ENCODE results near the gene AP3M1.
A peak's percentile ranks its signal among the peaks of the same experiment; 100 is the strongest.
"Not testable (repeated sequence)": the region's sequence is repeated elsewhere in the genome, so short reads cannot be mapped to it uniquely, and the experiment has no call there.

The AP3M1 gene

GRCh38 chr10:74163319-74164068 lies 12.9 kb upstream of the AP3M1 start:
- FAIRE-seq (no peak), DNase-seq (ENCODE audit: insufficient read length, low spot score) (no peak)

DNA sequence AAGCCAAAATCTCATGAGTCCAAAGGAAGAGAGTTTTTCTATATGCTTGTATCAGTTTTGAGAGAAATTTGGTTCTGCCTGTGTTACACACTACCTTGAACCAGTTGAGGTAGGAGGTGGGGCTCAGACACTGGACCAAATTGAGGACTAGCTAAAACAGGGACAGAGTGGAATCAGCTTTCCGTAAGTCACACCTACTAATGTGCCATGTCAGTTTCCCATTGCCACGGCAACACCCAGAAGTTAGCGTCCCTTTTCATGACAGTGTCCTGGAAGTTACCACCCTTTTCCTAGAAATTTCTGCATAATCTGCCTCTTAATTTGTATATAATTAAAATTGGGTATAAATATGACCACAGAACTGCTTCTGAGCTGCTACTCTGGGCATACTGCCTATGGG lies 9.4 kb upstream of the AP3M1 start:
- DNase-seq (ENCODE audit: insufficient read length, low spot score) (no peak), FAIRE-seq (no peak)

GRCh38 chr10:74156919-74157289 lies 6.3 kb upstream of the AP3M1 start:
- FAIRE-seq (no peak), DNase-seq (ENCODE audit: insufficient read length, low spot score) (no peak)

- FAIRE-seq, result no peak
- DNase-seq (ENCODE audit: insufficient read length, low spot score), result no peak
Measured at GRCh38 chr10:74153676-74154075, 3.0 kb upstream of the AP3M1 start.

DNA sequence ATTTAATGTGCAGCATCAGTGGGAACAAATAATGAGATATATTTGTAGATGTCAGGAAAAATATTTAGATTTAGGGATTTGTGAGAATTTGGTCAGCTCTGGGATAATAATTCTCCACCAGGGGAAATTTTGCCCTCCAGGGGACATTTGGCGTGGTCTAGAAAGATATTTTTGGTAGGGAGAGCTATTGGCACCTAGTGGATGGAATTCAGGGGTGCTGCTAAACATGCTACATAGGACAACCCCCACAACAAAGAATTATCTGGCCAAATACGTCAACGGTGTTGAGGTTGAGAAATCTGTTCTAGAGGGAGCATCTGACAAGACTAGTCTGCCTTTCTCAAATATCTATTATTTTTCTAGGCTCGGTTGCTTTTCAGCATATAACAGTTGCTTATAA lies 2.5 kb upstream of the AP3M1 start:
- no peak for FAIRE-seq

DNA sequence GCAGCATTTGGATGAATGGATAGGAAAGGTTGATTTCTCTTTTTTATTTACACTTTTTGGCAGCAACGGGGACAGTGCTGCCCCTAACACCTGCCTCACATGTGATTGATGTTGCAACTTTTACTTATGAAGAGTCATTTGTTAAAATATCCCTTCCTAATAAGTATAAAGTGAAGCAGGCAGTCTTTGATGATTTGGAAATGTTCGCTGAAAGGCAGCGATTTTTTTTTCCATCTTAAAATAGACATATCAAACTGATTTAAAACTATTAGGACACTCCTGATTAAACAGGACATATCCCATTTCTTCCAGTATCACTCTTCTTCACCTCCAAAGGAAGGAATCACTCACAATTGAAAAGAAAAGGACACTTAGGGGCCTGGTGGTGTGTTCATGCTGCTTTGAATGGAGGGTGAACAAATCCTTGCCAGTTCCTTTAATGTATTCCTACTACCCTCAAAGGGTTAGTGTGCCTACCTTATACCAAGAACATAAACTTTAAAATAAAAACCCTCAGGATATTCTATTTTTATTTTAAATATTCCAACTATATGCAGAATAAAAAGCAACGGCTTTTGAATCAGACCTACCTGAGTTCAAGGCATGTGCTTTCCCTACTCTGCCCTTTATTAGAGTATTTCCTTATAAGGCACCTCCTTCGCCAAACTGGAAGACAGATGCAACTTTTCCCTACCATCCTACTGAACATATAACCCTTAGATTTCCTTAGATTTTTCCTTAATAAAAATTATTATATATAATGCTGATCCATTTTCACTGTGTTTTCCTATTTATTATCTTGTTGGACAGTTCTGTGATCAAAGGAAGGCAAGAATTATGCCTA lies 1.5 kb upstream of the AP3M1 start:
- DNase-seq (ENCODE audit: insufficient read length, low spot score) (no peak), FAIRE-seq (no peak)

More for the DNA sequence above, 2.5 kb upstream of the AP3M1 start:
- DNase-seq (ENCODE audit: insufficient read length, low spot score), result no peak

DNA sequence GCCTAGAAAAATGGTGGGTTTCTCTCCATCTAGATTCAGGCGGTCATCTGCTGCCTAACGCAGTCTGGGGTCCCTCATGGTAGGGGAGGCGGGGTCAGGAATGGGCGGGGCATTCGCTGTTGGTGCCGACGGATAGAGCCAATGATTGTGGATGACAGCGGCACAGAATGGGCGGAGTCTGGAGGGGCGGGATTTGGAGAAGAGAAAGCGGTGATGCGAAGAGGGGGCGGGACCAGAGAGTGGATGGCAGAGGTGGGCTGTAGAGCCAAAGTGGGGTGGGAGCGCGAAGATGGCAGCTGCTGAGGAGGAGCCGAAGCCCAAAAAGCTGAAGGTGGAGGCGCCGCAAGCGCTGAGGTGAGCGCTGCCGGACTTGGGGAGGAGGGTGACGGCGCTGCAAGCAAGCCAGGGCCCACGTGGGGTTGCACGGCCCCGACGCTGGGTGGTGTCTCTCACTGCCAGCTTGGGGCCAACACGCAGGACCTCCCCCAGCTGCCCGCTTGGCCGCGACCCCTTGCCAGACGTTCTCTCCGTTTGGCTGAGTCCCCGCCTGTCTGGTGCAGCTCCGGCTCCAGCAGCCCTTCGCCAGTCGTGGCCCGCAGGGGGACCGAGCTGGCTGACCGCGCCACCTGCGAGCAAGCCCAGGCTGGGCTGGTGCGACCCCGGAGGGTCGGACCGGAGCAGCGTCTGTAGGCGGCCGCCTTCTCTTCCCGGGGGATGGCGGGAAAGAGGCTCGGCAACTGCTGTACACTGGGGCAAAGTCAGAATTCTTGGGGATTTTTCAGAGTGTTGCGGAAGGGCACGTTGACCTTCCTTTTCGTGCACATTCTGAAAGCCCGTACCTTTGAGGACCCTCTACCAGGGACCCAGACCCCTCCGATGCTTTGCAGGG lies 606 bp upstream of the AP3M1 start, which contains the start of gene ADK:
Gene ADK (plus strand): TSS at position 232 of the 889 bp plus-strand sequence. CDS start 58 bp downstream, at position 290.
- peak; percentile 97 for DNase-seq (ENCODE audit: insufficient read length, low spot score)
- FAIRE-seq, result peak; percentile 94

- not testable (repeated sequence) for DNase-seq (ENCODE audit: insufficient read length, low spot score); FAIRE-seq
Measured at GRCh38 chr10:74146980-74147379, 3.6 kb downstream of the AP3M1 start.

- DNase-seq (ENCODE audit: insufficient read length, low spot score) (peak; percentile 57), FAIRE-seq (no peak)
Measured at GRCh38 chr10:74145133-74145532, 5.5 kb downstream of the AP3M1 start.

DNA sequence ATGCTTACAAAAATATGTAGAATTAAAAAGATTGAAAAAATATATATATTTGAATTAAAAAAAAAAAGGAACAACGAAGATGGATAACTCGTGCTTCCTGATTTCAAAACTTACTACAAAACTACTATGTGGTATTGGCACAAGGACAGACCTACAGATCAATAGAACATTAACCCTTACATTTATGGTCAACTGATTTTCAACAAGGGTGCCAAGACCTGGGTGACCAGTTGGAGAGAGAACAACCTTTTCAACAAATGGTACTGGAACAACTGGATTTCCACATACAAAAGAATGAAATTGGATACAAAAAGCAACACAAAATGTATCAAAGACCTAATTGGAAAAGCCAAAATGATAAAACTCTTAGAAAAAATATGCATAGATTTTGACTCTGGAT lies 10.1 kb downstream of the AP3M1 start:
- FAIRE-seq, result no peak
- DNase-seq (ENCODE audit: insufficient read length, low spot score), result no peak

DNA sequence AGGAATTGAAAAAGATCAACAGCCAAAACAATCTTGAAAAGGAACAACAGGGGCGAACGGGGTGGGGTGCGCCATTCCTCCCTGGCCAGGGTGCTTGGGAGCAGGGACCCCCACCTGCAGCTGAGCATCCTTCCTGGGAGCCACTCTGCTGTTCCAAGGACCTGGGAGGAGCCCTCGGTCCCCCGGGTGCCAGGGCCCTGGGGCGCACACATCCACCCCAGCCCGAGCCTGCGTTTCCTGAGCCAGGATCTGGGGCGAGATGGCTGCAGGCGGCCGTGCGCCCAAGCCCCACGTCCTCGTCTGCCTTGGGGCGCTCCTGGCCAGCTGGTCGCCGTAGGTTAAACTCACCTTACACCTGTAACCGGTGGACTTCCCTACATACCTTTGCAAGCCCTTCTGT lies 10.6 kb downstream of the AP3M1 start:
- FAIRE-seq, result no peak
- no peak for DNase-seq (ENCODE audit: insufficient read length, low spot score)

GRCh38 chr10:74138596-74138995 lies 12.0 kb downstream of the AP3M1 start:
- FAIRE-seq; DNase-seq (ENCODE audit: insufficient read length, low spot score): not testable (repeated sequence)

- no peak for DNase-seq (ENCODE audit: insufficient read length, low spot score)
- FAIRE-seq, result no peak
Measured at GRCh38 chr10:74137992-74138391, 12.6 kb downstream of the AP3M1 start.

GRCh38 chr10:74135452-74135851 lies 15.2 kb downstream of the AP3M1 start:
- DNase-seq (ENCODE audit: insufficient read length, low spot score), result no peak
- FAIRE-seq, result no peak

DNA sequence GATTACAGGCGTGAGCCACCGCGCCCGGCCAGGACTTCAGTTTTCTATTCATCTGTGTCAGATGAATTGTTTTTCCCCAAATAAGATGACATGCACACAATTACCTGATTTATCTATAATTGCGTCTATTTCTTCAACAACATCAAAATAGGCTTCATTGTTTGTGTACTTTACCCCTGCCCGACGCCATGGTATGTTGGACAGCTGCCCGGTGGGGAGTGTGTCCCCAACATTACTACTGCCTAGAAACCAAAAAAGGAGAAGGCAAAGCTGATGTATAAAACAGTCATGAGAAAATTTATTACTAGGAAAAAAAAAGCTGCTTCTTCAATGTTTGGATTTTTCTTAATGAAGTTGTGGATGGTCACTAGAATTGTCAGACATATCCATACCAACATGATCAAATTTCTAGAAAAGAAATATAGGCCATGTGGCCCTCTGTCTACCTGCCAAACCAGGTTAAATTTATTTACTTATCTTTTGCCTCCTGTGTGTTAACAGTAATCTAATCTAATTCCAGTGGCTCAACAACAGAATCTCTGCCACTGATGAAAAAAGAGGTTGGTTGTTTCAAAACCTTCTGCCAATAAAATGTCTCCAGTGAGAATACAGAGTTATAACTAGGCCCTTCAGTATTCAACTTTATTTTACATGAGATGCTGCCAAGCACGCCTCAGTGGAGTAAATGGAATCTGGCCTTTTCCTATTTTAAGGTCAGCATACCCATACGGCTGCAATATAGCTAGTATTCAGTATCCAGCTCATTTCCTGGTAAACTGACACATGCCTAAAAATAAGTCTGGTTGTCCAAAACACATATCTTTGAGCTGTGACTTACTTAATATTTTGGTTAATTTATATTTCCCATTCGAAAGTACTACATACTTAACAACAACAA lies 16.5 kb downstream of the AP3M1 start:
- no peak for FAIRE-seq
- no peak for DNase-seq (ENCODE audit: insufficient read length, low spot score)

- DNase-seq (ENCODE audit: insufficient read length, low spot score) (no peak), FAIRE-seq (no peak)
Measured at GRCh38 chr10:74123081-74123480, 27.5 kb downstream of the AP3M1 start.

DNA sequence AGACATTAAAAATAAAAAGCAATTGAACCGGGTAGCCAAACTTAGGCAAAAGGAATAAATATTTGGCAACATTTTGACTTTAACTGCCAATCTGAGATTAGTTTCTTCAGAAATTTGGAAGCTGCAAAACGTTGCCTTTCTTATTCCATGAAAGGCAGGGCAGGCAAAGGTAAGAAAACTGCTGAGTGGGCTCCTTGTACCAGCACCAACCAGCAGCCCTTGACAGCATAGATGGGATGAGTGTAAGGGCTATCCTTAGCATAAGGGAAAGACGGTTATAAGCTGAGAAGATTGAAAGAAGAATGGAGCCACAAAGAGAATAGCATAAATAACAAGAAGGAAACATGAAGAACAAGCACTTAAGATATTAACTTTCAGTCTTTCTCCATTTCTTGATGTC lies 28.6 kb downstream of the AP3M1 start:
- DNase-seq (ENCODE audit: insufficient read length, low spot score), result no peak
- FAIRE-seq, result no peak

- DNase-seq (ENCODE audit: insufficient read length, low spot score) (no peak), FAIRE-seq (no peak)
Measured at GRCh38 chr10:74121368-74121767, 29.3 kb downstream of the AP3M1 start.

DNA sequence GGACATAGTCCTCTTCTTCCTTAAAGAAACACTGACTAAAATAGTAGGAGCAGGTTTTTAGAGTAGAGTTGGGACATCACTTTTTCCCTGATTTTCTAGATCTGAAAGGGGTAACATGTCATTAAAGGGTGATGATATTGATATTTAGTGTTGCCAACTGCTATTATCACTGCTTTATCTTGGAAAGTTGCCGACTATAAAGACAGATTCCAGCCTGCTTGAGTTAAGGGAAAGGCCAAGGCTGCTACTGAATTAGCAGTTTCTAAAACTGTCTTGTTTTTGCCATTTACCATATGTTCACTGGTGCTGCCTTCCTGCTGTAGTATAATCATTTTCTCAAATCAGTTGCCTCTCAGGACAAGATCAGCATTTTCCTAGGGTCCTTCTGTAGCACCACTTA lies 29.7 kb downstream of the AP3M1 start:
- FAIRE-seq (no peak), DNase-seq (ENCODE audit: insufficient read length, low spot score) (no peak)

DNA sequence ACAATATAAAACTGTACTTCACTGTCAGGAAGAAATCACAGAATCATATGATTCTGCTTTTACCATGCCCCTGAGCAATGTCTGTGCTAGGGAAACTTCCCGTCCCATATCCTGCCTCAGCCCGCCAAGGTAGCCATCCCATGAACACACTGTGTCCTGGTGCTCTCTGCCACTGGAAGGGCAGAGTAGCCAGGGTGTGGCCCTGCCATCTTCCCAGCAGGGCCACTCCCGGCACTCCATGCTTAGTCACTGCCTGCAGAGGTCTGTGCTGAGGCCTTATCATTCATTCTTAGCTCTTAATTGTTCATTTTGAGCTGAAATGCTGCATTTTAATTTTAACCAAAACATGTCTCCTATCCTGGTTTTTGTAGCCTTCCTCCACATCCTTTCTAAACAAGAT lies 31.8 kb downstream of the AP3M1 start:
- no peak for FAIRE-seq
- no peak for DNase-seq (ENCODE audit: insufficient read length, low spot score)
